Neuronal stem cell (in vitro differentiated cells): ENCODE measurements around the gene ELK4.

ENCODE experiments used
- DNase-seq: peaks from one replicate; pipeline ENCODE4 v3.0.0-alpha.2; 2013; ENCODE audit warnings: low spot score
- H2AFZ ChIP-seq: one replicate; pipeline ENCODE4 v1.6.1; 2013; ENCODE audit warnings: mild to moderate bottlenecking, low read length, inconsistent platforms
- H2AK5ac ChIP-seq: 2 replicates; pipeline ENCODE4 v1.6.1; 2013; ENCODE audit warnings: low read depth, mild to moderate bottlenecking, inconsistent platforms, low read length, moderate library complexity, mixed read lengths
- H2BK120ac ChIP-seq: 2 replicates; pipeline ENCODE4 v1.6.1; 2013; ENCODE audit warnings: low read depth, mild to moderate bottlenecking, inconsistent platforms, low read length, moderate library complexity, mixed read lengths
- H2BK12ac ChIP-seq: one replicate; pipeline ENCODE4 v1.6.1; 2013; ENCODE audit warnings: low read length, inconsistent platforms
- H2BK15ac ChIP-seq: 2 replicates; pipeline ENCODE4 v1.6.1; 2013; ENCODE audit warnings: mild to moderate bottlenecking, low read length, inconsistent platforms, mixed read lengths
- H2BK5ac ChIP-seq: one replicate; pipeline ENCODE4 v1.6.1; 2013; ENCODE audit warnings: inconsistent platforms, mild to moderate bottlenecking, low read length, moderate library complexity
- H3K14ac ChIP-seq: one replicate; pipeline ENCODE4 v1.6.1; 2013; ENCODE audit warnings: low read length, inconsistent platforms
- H3K18ac ChIP-seq: 2 replicates; pipeline ENCODE4 v1.6.1; 2013; ENCODE audit warnings: low read length, inconsistent platforms
- H3K23ac ChIP-seq: 2 replicates; pipeline ENCODE4 v1.6.1; 2013; ENCODE audit warnings: low read depth, mild to moderate bottlenecking, mixed read lengths, low read length, inconsistent platforms; ENCODE audit not compliant: poor library complexity
- H3K27ac ChIP-seq: replicated peaks from 3 replicates; pipeline ENCODE4 v1.5.1; 2013; ENCODE audit warnings: low read length, inconsistent platforms
- H3K27me3 ChIP-seq, 3 experiments: 2 replicates each; pipeline ENCODE4 v1.6.1; 2013; ENCODE audit warnings: low read length in 3 of 3, mild to moderate bottlenecking in 2 of 3, inconsistent platforms in 1 of 3, low read depth in 1 of 3, mixed read lengths in 1 of 3, moderate library complexity in 1 of 3; ENCODE audit not compliant: control insufficient read depth in 3 of 3, insufficient read depth in 3 of 3
- H3K36me3 ChIP-seq, 2 donors: replicated peaks in 1 of 2; 2 replicates each; pipeline ENCODE4 v1.6.1; 2013; ENCODE audit warnings: low read length in 2 of 2; ENCODE audit not compliant: control insufficient read depth in 2 of 2, insufficient read depth in 2 of 2
- H3K4ac ChIP-seq: 2 replicates; pipeline ENCODE4 v1.6.1; 2013; ENCODE audit warnings: inconsistent platforms, mild to moderate bottlenecking, low read length, moderate library complexity
- H3K4me1 ChIP-seq, 2 donors: 1 replicate in 1 of 2; 2 replicates in 1 of 2; pipeline ENCODE4 v1.6.1; 2013; ENCODE audit warnings: low read length in 2 of 2, low read depth in 1 of 2; ENCODE audit not compliant: control insufficient read depth in 2 of 2, insufficient read depth in 1 of 2
- H3K4me2 ChIP-seq: one replicate; pipeline ENCODE4 v1.6.1; 2013; ENCODE audit warnings: mild to moderate bottlenecking, low read length, inconsistent platforms; ENCODE audit not compliant: insufficient read depth, poor library complexity, severe bottlenecking
- H3K4me3 ChIP-seq, 2 donors: 2 replicates each; pipeline ENCODE4 v1.5.1; 2013; ENCODE audit warnings: low read length in 2 of 2, mild to moderate bottlenecking in 2 of 2, inconsistent platforms in 1 of 2, moderate library complexity in 1 of 2
- H3K79me1 ChIP-seq: one replicate; pipeline ENCODE4 v1.6.1; 2013; ENCODE audit warnings: low read depth, mild to moderate bottlenecking, inconsistent platforms, low read length, moderate library complexity
- H3K9ac ChIP-seq: one replicate; pipeline ENCODE4 v1.6.1; 2013; ENCODE audit warnings: mild to moderate bottlenecking, low read depth, low read length, inconsistent platforms; ENCODE audit not compliant: poor library complexity
- H3K9me3 ChIP-seq, 2 donors: replicated peaks in 1 of 2; 2 replicates each; pipeline versions ENCODE3 to v1.6.1; 2013; ENCODE audit warnings: low read length in 2 of 2, mild to moderate bottlenecking in 2 of 2, inconsistent platforms in 1 of 2, low read depth in 1 of 2, mixed read lengths in 1 of 2, moderate library complexity in 1 of 2; ENCODE audit not compliant: control insufficient read depth in 2 of 2, insufficient read depth in 1 of 2
- H4K8ac ChIP-seq: one replicate; pipeline ENCODE4 v1.6.1; 2013; ENCODE audit warnings: low read depth, mild to moderate bottlenecking, inconsistent platforms, low read length, moderate library complexity
- H4K91ac ChIP-seq: one replicate; pipeline ENCODE4 v1.6.1; 2013; ENCODE audit warnings: low read length, low read depth, mild to moderate bottlenecking, inconsistent platforms; ENCODE audit not compliant: poor library complexity
- WGBS, 2 donors: extraction: QIAGEN DNeasy Blood & Tissue Kit; methylation state at CpG; one replicate each; pipeline ENCODE4 v1.1.7; 2013; ENCODE audit warnings: missing lambda C conversion rate in 2 of 2, mixed read lengths in 1 of 2; ENCODE audit not compliant: insufficient read length in 2 of 2, insufficient replicate concordance in 1 of 2; ENCODE audit errors: extremely low coverage in 2 of 2; 5-methylcytosine and 5-hydroxymethylcytosine counted together

The ELK4 gene

GRCh38 chr1:205666372-205667166 is 34.8 kb upstream of the ELK4 start:
- H3K79me1 ChIP-seq, result peaks cover 4% of the 10 kb centered on the region
- H3K14ac ChIP-seq, result no peak overlapping the region
- peak overlapping the region; percentile 24 for H3K18ac ChIP-seq
- no peak overlapping the region for H4K8ac ChIP-seq
- H4K91ac ChIP-seq, result no peak overlapping the region
- no peaks in the 10 kb centered on the region for H3K9me3 ChIP-seq
- no peak overlapping the region for H3K23ac ChIP-seq
- H3K27me3 ChIP-seq, result peaks cover 0 to 1% (median 0%) of the 10 kb centered on the region in 3 experiments
- no peak overlapping the region for H3K4me2 ChIP-seq
- no peak overlapping the region for H3K9ac ChIP-seq
- H3K4ac ChIP-seq, result no peak overlapping the region
- no peak overlapping the region for H2AFZ ChIP-seq
- peak overlapping the region; percentile 87 for H2AK5ac ChIP-seq
- no peaks in the 10 kb centered on the region for H3K36me3 ChIP-seq
- H3K4me3 ChIP-seq, result no peak overlapping the region
- H3K4me1 ChIP-seq, result peaks cover 40 to 49% of the 10 kb centered on the region in 2 donors
- peak overlapping the region; percentile 38 for H2BK15ac ChIP-seq
- H2BK12ac ChIP-seq, result no peak overlapping the region
- no CpG with 5 or more reads among the region's 6 CpGs for WGBS, 2 donors
- H2BK5ac ChIP-seq, result no peak overlapping the region
- no peak for DNase-seq
- no peak overlapping the region for H3K27ac ChIP-seq
- no peak overlapping the region for H2BK120ac ChIP-seq

GRCh38 chr1:205665201-205666045 is 33.6 kb upstream of the ELK4 start:
- H4K91ac ChIP-seq, result no peak overlapping the region
- H3K4me1 ChIP-seq, result peaks cover 35 to 45% of the 10 kb centered on the region in 2 donors
- no peak overlapping the region for H3K18ac ChIP-seq
- no peak overlapping the region for H3K4ac ChIP-seq
- no peaks in the 10 kb centered on the region for H3K9me3 ChIP-seq
- H2AK5ac ChIP-seq, result peak overlapping the region; percentile 41
- no peak overlapping the region for H2BK15ac ChIP-seq
- no peak overlapping the region for H2BK120ac ChIP-seq
- no peak overlapping the region for H2AFZ ChIP-seq
- H4K8ac ChIP-seq, result no peak overlapping the region
- no peak overlapping the region for H3K23ac ChIP-seq
- DNase-seq, result no peak
- H3K79me1 ChIP-seq, result peaks cover 4% of the 10 kb centered on the region
- no peak overlapping the region for H2BK12ac ChIP-seq
- H3K36me3 ChIP-seq, result no peaks in the 10 kb centered on the region
- H3K27me3 ChIP-seq, result peaks cover 0 to 1% (median 0%) of the 10 kb centered on the region in 3 experiments
- no peak overlapping the region for H3K27ac ChIP-seq
- H3K4me2 ChIP-seq, result no peak overlapping the region
- H3K9ac ChIP-seq, result no peak overlapping the region
- H3K4me3 ChIP-seq, result no peak overlapping the region
- WGBS, 2 donors, result no CpG with 5 or more reads among the region's 9 CpGs
- no peak overlapping the region for H3K14ac ChIP-seq
- H2BK5ac ChIP-seq, result no peak overlapping the region

GRCh38 chr1:205664399-205665017 is 32.7 kb upstream of the ELK4 start:
- H3K9me3 ChIP-seq, result no peaks in the 10 kb centered on the region
- peaks cover 4% of the 10 kb centered on the region for H3K79me1 ChIP-seq
- no peaks in the 10 kb centered on the region for H3K36me3 ChIP-seq
- H3K4me3 ChIP-seq, result no peak overlapping the region
- H3K27ac ChIP-seq, result no peak overlapping the region
- no peak for DNase-seq
- H2AFZ ChIP-seq, result no peak overlapping the region
- no peak overlapping the region for H3K9ac ChIP-seq
- peaks cover 0 to 1% (median 0%) of the 10 kb centered on the region in 3 experiments for H3K27me3 ChIP-seq
- H2BK5ac ChIP-seq, result no peak overlapping the region
- peak overlapping the region; percentile 33 for H3K18ac ChIP-seq
- no peak overlapping the region for H2BK120ac ChIP-seq
- H3K14ac ChIP-seq, result no peak overlapping the region
- no peak overlapping the region for H4K8ac ChIP-seq
- no peak overlapping the region for H3K4me2 ChIP-seq
- H3K23ac ChIP-seq, result no peak overlapping the region
- no peak overlapping the region for H4K91ac ChIP-seq
- H2BK12ac ChIP-seq, result no peak overlapping the region
- no peak overlapping the region for H2BK15ac ChIP-seq
- H2AK5ac ChIP-seq, result no peak overlapping the region
- no CpG with 5 or more reads among the region's 19 CpGs for WGBS, 2 donors
- peaks cover 26 to 37% of the 10 kb centered on the region in 2 donors for H3K4me1 ChIP-seq
- H3K4ac ChIP-seq, result no peak overlapping the region
